ENCODE results near the gene AFF2. TPM values are rescaled to one million over a fixed set of nuclear protein-coding genes. Genes with fewer than 3 reads are reported as not detected.

The AFF2 gene
- 1 to 10 TPM in 1 of 2 donors, under 1 TPM in 1; 0.89 to 3.2 TPM for total RNA-seq

DNA sequence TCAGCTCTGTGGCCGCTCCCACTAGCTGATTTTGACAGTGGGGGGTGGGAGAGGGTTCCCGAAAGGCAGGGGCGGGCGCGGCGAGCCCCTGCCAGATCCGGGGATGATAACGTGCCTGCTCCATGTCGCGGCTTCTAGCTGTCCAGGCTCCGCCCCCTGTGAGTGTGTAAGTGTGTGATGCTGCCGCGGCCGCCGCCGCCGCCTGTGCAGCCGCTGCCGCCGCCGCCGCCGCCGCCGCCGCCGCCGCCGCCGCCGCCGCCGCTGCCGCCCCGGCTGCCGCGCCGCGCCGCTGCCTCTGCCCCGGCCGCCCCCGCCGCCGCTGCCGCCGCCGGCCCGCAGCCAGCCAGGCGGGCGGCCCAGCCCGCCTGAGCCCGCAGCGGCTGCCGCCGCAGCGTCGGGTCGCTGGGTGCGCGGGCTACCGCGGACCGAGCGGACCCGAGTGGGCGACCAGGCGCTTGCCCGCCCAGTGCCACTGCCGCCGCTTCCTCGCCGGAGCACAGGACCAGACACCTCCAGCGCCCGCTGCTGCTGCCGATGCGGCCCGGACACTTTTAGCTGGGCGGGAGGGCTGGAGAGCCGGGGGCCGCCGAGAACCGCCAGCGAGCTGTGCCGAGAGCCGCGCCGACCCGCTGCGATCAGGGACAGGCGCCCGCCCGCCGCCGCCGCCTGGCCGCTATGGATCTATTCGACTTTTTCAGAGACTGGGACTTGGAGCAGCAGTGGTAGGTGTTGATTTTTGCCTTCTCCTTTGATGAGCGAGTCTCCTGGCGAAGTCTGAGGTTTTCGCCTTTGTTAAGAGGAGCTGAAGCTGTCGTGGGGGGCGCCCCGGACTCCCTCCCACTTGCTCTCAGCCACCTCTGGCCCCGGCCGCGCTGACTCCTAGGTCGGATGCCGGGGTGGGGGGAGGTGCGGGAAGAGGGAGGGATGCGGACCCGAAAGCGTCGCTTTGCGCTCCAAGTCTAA lies at the start of gene AFF2:
AFF2 (plus strand) TSS at position 195 of the 963 bp plus-strand sequence; CDS start at position 676, 481 bp downstream.
- Histone ChIP-seq H3K4me3 (peak within 1 kb of the TSS; percentile 32 to 50), H3K27ac (no peak within 1 kb of the TSS), H3K27me3 (peaks cover 3 to 8% of the 10 kb centered on the region in 2 donors), H3K9me3 (no peaks in the 10 kb centered on the region), H3K36me3 (no peaks in the 10 kb centered on the region), H3K4me1 (peaks cover 0 to 6% of the 10 kb centered on the region in 2 donors)
- TF ChIP-seq CTCF (IDR thresholded peaks at IDR 0.05): no peak
- no peak for DNase-seq (ENCODE audit: low spot score)

DNA sequence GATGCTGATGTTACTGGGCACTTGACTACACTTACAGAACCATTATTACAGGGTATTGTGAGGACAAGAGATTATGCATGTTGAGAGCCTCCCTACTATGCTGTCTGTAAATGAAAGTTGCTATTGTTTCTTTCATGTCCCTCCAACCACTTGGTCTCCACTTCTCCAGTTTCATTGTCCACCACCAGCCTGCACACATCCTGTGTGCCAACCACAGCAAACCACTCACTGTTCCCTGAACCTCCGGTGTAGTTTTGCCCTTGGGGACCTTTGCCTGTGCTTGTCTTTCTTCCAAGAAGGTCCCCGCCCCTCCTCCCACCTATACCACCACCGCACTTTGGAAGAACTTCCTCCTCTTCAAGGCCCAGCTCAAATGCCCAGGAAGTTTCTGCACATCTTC lies 43.1 kb upstream of the AFF2 start:
- no peaks in the 10 kb centered on the region for H3K4me1 ChIP-seq
- no peak overlapping the region for H3K4me3 ChIP-seq
- no peaks in the 10 kb centered on the region for H3K27me3 ChIP-seq
- no peak for DNase-seq (ENCODE audit: low spot score)
- H3K36me3 ChIP-seq: no peaks in the 10 kb centered on the region
- H3K27ac ChIP-seq: no peak overlapping the region
- H3K9me3 ChIP-seq: no peaks in the 10 kb centered on the region
- no peak for TF ChIP-seq CTCF (IDR thresholded peaks at IDR 0.05)

- Histone ChIP-seq H3K27me3 (no peaks in the 10 kb centered on the region), H3K4me3 (no peak overlapping the region), H3K27ac (no peak overlapping the region), H3K36me3 (no peaks in the 10 kb centered on the region), H3K4me1 (no peaks in the 10 kb centered on the region), H3K9me3 (no peaks in the 10 kb centered on the region)
- TF ChIP-seq CTCF (IDR thresholded peaks at IDR 0.05): no peak
- no peak for DNase-seq (ENCODE audit: low spot score)
These were observed 41.1 kb upstream of the AFF2 start for GRCh38 chrX:148459343-148459742.

GRCh38 chrX:148466292-148466691 lies 34.1 kb upstream of the AFF2 start:
- Histone ChIP-seq H3K27me3 (no peaks in the 10 kb centered on the region), H3K9me3 (no peaks in the 10 kb centered on the region), H3K36me3 (no peaks in the 10 kb centered on the region), H3K4me1 (no peaks in the 10 kb centered on the region), H3K4me3 (no peak overlapping the region), H3K27ac (no peak overlapping the region)
- no peak for TF ChIP-seq CTCF (IDR thresholded peaks at IDR 0.05)
- DNase-seq (ENCODE audit: low spot score): no peak

- no peak for TF ChIP-seq CTCF (IDR thresholded peaks at IDR 0.05)
- H3K36me3 ChIP-seq: no peaks in the 10 kb centered on the region
- no peak for DNase-seq (ENCODE audit: low spot score)
These were observed 30.1 kb upstream of the AFF2 start for GRCh38 chrX:148470324-148470723.

More at GRCh38 chrX:148470324-148470723, 30.1 kb upstream of the AFF2 start:
- Histone ChIP-seq H3K4me3 (no peak overlapping the region), H3K27me3 (no peaks in the 10 kb centered on the region), H3K9me3 (no peaks in the 10 kb centered on the region), H3K4me1 (no peaks in the 10 kb centered on the region), H3K27ac (no peak overlapping the region)

Data from right atrium auricular region (tissue), 2 donors.